GM19193 (cell line): Measurements from ENCODE around the gene ACSM6.

Source experiments
- POLR2A ChIP-seq: IDR thresholded peaks from 4 replicates; pipeline ENCODE4 v1.6.1; 2011; ENCODE audit not compliant: insufficient read depth, insufficient read length; ENCODE audit errors: extremely low read depth

Gene ACSM6

GRCh38 chr10:95209509-95210127 lies 15.6 kb downstream of the ACSM6 start:
- no peak for TF ChIP-seq POLR2A

GRCh38 chr10:95211606-95212279 lies 17.7 kb downstream of the ACSM6 start:
- no peak for TF ChIP-seq POLR2A

- TF ChIP-seq POLR2A = no peak
Observed at GRCh38 chr10:95214369-95214768, 20.3 kb downstream of the ACSM6 start.

- no peak for TF ChIP-seq POLR2A
Observed at GRCh38 chr10:95214793-95215192, 20.8 kb downstream of the ACSM6 start.

- TF ChIP-seq POLR2A = no peak
Observed at GRCh38 chr10:95217476-95217875, 23.4 kb downstream of the ACSM6 start.

GRCh38 chr10:95220539-95220938 lies 26.5 kb downstream of the ACSM6 start:
- no peak for TF ChIP-seq POLR2A

- TF ChIP-seq POLR2A = no peak
Observed at GRCh38 chr10:95221124-95221523, 27.1 kb downstream of the ACSM6 start.

GRCh38 chr10:95225136-95225535 lies 31.1 kb downstream of the ACSM6 start:
- TF ChIP-seq POLR2A = no peak

- TF ChIP-seq POLR2A = no peak
Observed at GRCh38 chr10:95229724-95230627, 35.9 kb downstream of the ACSM6 start.

- peak; percentile 85 for TF ChIP-seq POLR2A
Observed at GRCh38 chr10:95230677-95231586, 36.9 kb downstream of the ACSM6 start.

- no peak for TF ChIP-seq POLR2A
Observed at GRCh38 chr10:95233377-95234034, 39.5 kb downstream of the ACSM6 start.

- TF ChIP-seq POLR2A = no peak
Observed at GRCh38 chr10:95234951-95235350, 40.9 kb downstream of the ACSM6 start.

- no peak for TF ChIP-seq POLR2A
Observed at GRCh38 chr10:95235676-95236067, 41.6 kb downstream of the ACSM6 start.
